IMR-90 (cell line): ENCODE results near the gene WFDC13. TPM values are rescaled to one million over a fixed set of nuclear protein-coding genes. Genes with fewer than 3 reads are reported as not detected.
"Not testable (repeated sequence)": the region's sequence is repeated elsewhere in the genome, so short reads cannot be mapped to it uniquely, and the experiment has no call there.

Experiments used
- ATAC-seq: fragments of 200-7000 bp; cut with Tn5 transposase; 2 replicates; pipeline ENCODE4 v1.9.1; 2020; ENCODE audit warnings: low read depth, mild to moderate bottlenecking, moderate library complexity
- BruUV-seq: library from RNA; stranded (reverse); fragments of 400-500 nt; replicated peaks from 2 replicates; lab custom pipeline; 2021; lab: Mats Ljungman, UMichigan
- CTCF ChIA-PET: fragments of 300-600 bp; formaldehyde crosslinking; extraction: SDS; loops from one replicate; lab custom pipeline; 2021; ENCODE audit warnings: antibody characterized with exemption; lab: Yijun Ruan, JAX
- POLR2A ChIA-PET: fragments of 300-600 bp; sonication (Branson Sonifier 250); formaldehyde crosslinking; loops from one replicate; lab custom pipeline; 2022; ENCODE audit warnings: antibody characterized with exemption; ENCODE audit not compliant: unreplicated experiment; lab: Charles Lee
- DNase-seq: peaks from one replicate; pipeline ENCODE4 v3.0.0; 2013
- H2AFZ ChIP-seq: replicated peaks from 2 replicates; pipeline ENCODE3; 2013; ENCODE audit warnings: low read length, mild to moderate bottlenecking; ENCODE audit not compliant: poor library complexity
- H2AK5ac ChIP-seq: 2 replicates; pipeline ENCODE4 v1.6.1; 2013; ENCODE audit warnings: low read depth, low read length, inconsistent platforms
- H2AK9ac ChIP-seq: replicated peaks from 2 replicates; pipeline ENCODE3; 2013; ENCODE audit warnings: mild to moderate bottlenecking, low read depth, low read length, moderate library complexity; ENCODE audit not compliant: poor library complexity
- H2BK120ac ChIP-seq: 2 replicates; pipeline ENCODE4 v1.6.1; 2013; ENCODE audit warnings: low read depth, low read length, inconsistent platforms
- H2BK15ac ChIP-seq: 3 replicates; pipeline ENCODE4 v1.6.1; 2013; ENCODE audit warnings: low read depth, low read length, inconsistent platforms
- H2BK20ac ChIP-seq: 2 replicates; pipeline ENCODE4 v1.6.1; 2013; ENCODE audit warnings: low read depth, mild to moderate bottlenecking, inconsistent platforms, low read length, moderate library complexity
- H2BK5ac ChIP-seq: 2 replicates; pipeline ENCODE4 v1.6.1; 2013; ENCODE audit warnings: mild to moderate bottlenecking, low read depth, low read length, inconsistent platforms; ENCODE audit not compliant: poor library complexity, severe bottlenecking
- H3K14ac ChIP-seq: replicated peaks from 2 replicates; pipeline ENCODE4 v1.6.1; 2013; ENCODE audit warnings: low read depth, low read length, inconsistent platforms
- H3K18ac ChIP-seq: 2 replicates; pipeline ENCODE4 v1.6.1; 2013; ENCODE audit warnings: low read depth, low read length, control low read depth
- H3K23ac ChIP-seq: 2 replicates; pipeline ENCODE4 v1.6.1; 2013; ENCODE audit warnings: low read depth, low read length, inconsistent platforms
- H3K27ac ChIP-seq: 2 replicates; pipeline ENCODE4 v1.5.1; 2013; ENCODE audit warnings: mild to moderate bottlenecking, control low read depth, low read length; ENCODE audit not compliant: insufficient read depth
- H3K27me3 ChIP-seq: 2 replicates; pipeline ENCODE4 v1.6.1; 2013; ENCODE audit warnings: low read length; ENCODE audit not compliant: control insufficient read depth, insufficient read depth
- H3K36me3 ChIP-seq: 2 replicates; pipeline ENCODE4 v1.6.1; 2013; ENCODE audit warnings: low read length, mixed read lengths; ENCODE audit not compliant: control insufficient read depth, insufficient read depth
- H3K4ac ChIP-seq: 2 replicates; pipeline ENCODE4 v1.6.1; 2013; ENCODE audit warnings: low read depth, low read length, inconsistent platforms
- H3K4me1 ChIP-seq: 2 replicates; pipeline ENCODE4 v1.6.1; 2013; ENCODE audit warnings: low read length, mixed read lengths; ENCODE audit not compliant: control insufficient read depth, insufficient read depth
- H3K4me2 ChIP-seq: 2 replicates; pipeline ENCODE4 v1.6.1; 2013; ENCODE audit warnings: low read depth, mild to moderate bottlenecking, control low read depth, low read length, moderate library complexity
- H3K4me3 ChIP-seq: 2 replicates; pipeline ENCODE4 v1.5.1; 2013; ENCODE audit warnings: low read depth, mild to moderate bottlenecking, control low read depth, low read length, moderate library complexity; ENCODE audit not compliant: insufficient read depth
- H3K56ac ChIP-seq: 2 replicates; pipeline ENCODE4 v1.6.1; 2013; ENCODE audit warnings: low read length, inconsistent platforms; ENCODE audit not compliant: insufficient read depth; ENCODE audit errors: extremely low read depth
- H3K79me1 ChIP-seq, 2 experiments: 2 replicates each; pipeline ENCODE4 v1.6.1; 2013; ENCODE audit warnings: low read length in 2 of 2, inconsistent platforms in 1 of 2, low read depth in 1 of 2
- H3K9ac ChIP-seq: 2 replicates; pipeline ENCODE4 v1.6.1; 2013; ENCODE audit warnings: low read depth, low read length, control low read depth
- H3K9me1 ChIP-seq: 2 replicates; pipeline ENCODE4 v1.6.1; 2013; ENCODE audit warnings: low read length, inconsistent platforms; ENCODE audit not compliant: insufficient read depth
- H3K9me3 ChIP-seq: 2 replicates; pipeline ENCODE4 v1.6.1; 2013; ENCODE audit warnings: low read length; ENCODE audit not compliant: control insufficient read depth, insufficient read depth
- H4K20me1 ChIP-seq: 2 replicates; pipeline ENCODE4 v1.6.1; 2013; ENCODE audit warnings: low read length, inconsistent platforms; ENCODE audit not compliant: insufficient read depth
- H4K5ac ChIP-seq: 2 replicates; pipeline ENCODE4 v1.6.1; 2013; ENCODE audit warnings: mild to moderate bottlenecking, low read depth, low read length, control low read depth
- H4K8ac ChIP-seq, 2 experiments: 2 replicates each; pipeline ENCODE4 v1.6.1; 2013; ENCODE audit warnings: low read depth in 2 of 2, low read length in 2 of 2, control low read depth in 1 of 2, inconsistent platforms in 1 of 2
- H4K91ac ChIP-seq: 2 replicates; pipeline ENCODE4 v1.6.1; 2013; ENCODE audit warnings: low read depth, low read length, inconsistent platforms; ENCODE audit not compliant: insufficient read depth
- WGBS, 2 experiments: methylation state at CpG; one replicate each; pipeline versions ENCODE4 v1.1.5 to v1.1.7; 2013; ENCODE audit warnings: missing lambda C conversion rate in 2 of 2; ENCODE audit not compliant: insufficient read length in 1 of 2; ENCODE audit errors: extremely low coverage in 2 of 2; 5-methylcytosine and 5-hydroxymethylcytosine counted together
- dilution Hi-C: fragments of 300-500 bp; cut with HindIII; formaldehyde crosslinking; loops from one replicate; pipeline ENCODE4 v1.14.3; 2018; ENCODE audit warnings: low sequenced_read_pairs; ENCODE audit not compliant: unreplicated experiment
- in situ Hi-C: fragments of 300-500 bp; cut with MboI; formaldehyde crosslinking; loops from 3 replicates; pipeline ENCODE4 v1.14.3; 2019; ENCODE audit warnings: low sequenced_read_pairs, inconsistent platforms, mixed read lengths
- intact Hi-C: fragments of 100-400 bp; cut with micrococcal nuclease; formaldehyde crosslinking; loops from 2 replicates; pipeline ENCODE4 v1.10.0; 2022
- polyA plus RNA-seq, 3 experiments: library from polyadenylated mRNA; depleted of rRNA; stranded (reverse); fragments of >200 nt; gene quantifications; 2 replicates each; pipeline ENCODE4 v1.2.3, GENCODE V29; 2012; ENCODE audit warnings: low replicate concordance in 1 of 3
- total RNA-seq: library from RNA; depleted of rRNA; stranded (reverse); fragments of >200 nt; gene quantifications from 2 replicates; pipeline ENCODE4 v1.2.3, GENCODE V29; 2012

WFDC13 gene
- total and polyA plus RNA-seq, 2 of the 4 experiments (the other 2 are of a cell fraction) = not detected

DNA sequence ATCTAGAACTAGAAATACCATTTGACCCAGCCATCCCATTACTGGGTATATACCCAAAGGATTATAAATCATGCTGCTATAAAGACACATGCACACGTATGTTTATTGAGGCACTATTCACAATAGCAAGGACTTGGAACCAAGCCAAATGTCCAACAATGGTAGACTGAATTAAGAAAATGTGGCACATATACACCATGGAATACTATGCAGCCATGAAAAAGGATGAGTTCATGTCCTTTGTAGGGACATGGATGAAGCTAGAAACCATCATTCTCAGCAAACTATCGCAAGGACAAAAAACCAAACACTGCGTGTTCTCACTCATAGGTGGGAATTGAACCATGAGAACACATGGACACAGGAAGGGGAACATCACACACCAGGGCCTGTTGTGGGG is 44.8 kb upstream of the WFDC13 start:
- H4K20me1 ChIP-seq, CTCF ChIA-PET, in situ Hi-C loops, H3K9ac ChIP-seq, ATAC-seq, H3K56ac ChIP-seq, intact Hi-C loops, H3K4me2 ChIP-seq, H2AK9ac ChIP-seq, H2BK20ac ChIP-seq, H3K23ac ChIP-seq, H2BK120ac ChIP-seq, H3K4ac ChIP-seq, H3K27ac ChIP-seq, H3K27me3 ChIP-seq, H2AK5ac ChIP-seq, H3K9me1 ChIP-seq, POLR2A ChIA-PET, H2AFZ ChIP-seq, DNase-seq, H4K91ac ChIP-seq, H3K79me1 ChIP-seq, H4K5ac ChIP-seq, H4K8ac ChIP-seq, dilution Hi-C loops, H3K36me3 ChIP-seq, H2BK15ac ChIP-seq, H3K14ac ChIP-seq, BruUV-seq, H2BK5ac ChIP-seq, H3K4me1 ChIP-seq, H3K9me3 ChIP-seq, H3K18ac ChIP-seq, H3K4me3 ChIP-seq: not testable (repeated sequence)
- WGBS, 2 experiments = no CpG with 5 or more reads among the region's 3 CpGs
